Measurements from ENCODE around the gene COPA.

Gene COPA

DNA sequence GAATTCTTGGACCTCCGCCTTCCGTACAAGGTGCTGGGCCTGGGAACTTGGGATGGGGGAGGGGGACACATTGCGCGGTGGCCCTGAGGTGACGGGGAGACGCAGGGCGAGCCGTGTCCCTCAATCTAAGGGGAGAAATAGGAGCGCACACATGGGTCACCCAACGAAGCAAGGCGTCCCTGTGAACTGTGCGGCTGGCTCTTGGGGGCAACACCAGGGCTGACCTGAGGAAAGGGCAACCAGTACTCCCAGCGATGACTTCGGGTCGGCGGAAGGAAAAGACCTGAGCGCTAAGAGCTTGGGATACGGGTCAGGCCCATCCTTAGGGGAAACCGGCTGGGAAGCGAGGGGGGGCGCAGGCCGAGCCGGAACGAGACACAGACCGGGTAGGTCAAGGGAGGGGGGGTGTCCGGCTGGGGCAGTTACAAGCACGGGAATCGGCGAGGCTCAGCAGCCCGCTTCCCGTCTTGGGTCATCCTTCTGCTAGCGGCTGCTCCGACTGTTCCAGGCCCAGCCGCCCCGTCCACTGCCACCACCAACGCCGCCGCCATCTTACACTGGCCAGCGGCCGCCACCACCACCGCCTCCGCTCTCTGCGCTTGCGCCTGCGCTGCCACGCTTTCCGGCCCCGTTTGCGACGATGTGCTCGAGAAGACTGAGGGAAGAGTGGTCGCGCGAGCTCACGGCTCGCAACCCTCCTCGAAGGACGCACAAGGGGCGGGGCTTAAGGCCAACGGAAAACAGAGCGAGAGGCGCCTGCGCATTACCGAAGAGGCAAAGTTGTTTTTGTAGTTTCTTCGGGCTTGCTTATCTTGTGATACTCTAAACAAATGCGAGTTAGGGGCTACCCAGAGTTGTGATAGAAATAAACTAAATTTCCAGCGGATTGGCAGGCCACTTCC lies 80.9 kb downstream of the COPA start, which contains the start of gene DCAF8:
Gene DCAF8, minus strand, starts transcription at position 657 of the 902 bp plus-strand sequence. CDS start 18,541 bp downstream, outside the sequence.
- peak; percentile 98 for DNase-seq

DNA sequence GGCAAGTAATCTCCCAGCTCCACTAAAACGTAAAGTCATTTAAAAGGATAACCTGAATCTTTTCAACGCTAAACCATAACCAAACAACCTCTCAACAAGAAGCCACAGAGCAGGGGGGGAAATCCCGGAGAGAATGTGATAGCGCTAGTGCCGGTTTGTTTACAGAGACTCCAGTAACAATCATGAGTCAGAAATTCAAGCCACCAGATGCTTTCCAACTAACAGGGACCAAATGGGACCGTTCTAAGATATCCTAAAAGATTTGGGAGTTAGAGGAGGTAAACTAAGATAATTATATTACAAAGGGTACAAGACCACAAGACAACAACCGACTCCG lies 81.5 kb downstream of the COPA start:
- DNase-seq = peak; percentile 59

DNA sequence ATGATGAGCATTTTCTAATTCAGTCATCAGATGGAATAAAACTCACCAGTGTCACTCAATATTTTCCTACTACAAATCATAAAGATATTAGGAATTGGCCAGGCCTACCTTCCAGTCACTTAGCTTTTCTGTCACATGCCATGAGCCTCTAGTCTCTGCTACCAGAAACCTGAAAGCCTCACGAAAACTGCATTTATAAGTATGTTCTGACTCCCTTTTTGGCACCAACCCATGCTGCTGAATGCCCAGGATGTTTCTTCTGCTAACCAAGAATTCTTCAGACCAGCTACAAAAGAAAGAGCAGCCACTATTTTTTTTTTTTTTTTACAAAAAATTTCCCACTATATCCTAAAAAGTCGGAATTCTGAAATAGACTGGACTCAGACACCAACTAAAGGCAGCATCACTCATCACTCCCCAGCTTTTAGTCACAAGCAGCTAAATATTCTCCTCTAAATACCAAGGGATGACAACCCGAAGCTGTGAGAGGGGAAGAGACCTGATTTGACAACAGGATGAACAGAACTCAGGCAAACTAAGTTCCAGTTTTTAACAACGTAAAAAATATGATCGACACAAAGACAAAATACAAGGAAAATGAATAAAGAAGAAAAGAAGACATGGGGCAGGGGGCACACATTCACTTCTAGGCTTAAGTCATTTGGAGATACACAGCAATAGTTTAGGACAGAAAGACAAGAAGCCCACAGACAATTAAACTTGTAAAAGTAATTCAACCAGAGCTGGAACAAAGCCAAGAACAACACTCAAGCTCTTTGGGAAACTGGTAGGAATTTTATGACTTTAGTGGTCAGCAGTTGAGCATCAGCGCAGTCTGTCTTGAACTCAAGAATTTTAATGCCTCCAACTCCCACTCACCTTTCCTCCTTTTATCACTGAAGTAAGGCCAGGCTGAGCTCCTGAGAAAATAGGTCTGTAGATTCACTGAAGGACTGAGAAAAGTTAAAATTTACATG lies 82.4 kb downstream of the COPA start:
- no peak for DNase-seq

DNA sequence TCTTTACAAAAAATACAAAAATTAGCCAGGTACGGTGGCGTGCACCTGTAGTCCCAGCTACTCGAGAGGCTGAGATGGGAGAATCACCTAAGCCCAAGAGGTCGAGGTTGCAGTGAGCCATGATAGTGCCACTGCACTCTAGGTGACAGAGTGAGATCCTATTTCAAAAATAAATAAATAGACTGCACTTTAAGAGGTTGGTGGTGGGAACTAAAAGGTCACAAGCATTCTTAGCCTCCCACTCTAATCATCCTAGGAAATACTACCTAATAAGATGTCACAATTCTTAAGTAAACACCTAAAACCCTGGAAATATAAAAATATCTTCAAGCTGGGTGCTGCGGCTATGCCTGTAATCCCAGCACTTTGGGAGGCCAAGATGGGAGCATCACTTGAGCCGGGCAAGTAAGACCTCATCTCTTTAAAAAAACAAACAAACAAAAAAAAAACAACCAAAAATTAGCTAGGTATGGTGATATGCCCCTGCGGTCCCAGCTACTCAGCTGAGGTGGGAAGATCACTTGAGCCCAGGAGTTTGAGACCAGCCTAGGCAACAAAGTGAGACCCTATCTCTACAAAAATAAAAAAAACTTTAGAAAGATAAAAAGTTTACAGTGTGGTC lies 84.8 kb downstream of the COPA start:
- DNase-seq = no peak

DNA sequence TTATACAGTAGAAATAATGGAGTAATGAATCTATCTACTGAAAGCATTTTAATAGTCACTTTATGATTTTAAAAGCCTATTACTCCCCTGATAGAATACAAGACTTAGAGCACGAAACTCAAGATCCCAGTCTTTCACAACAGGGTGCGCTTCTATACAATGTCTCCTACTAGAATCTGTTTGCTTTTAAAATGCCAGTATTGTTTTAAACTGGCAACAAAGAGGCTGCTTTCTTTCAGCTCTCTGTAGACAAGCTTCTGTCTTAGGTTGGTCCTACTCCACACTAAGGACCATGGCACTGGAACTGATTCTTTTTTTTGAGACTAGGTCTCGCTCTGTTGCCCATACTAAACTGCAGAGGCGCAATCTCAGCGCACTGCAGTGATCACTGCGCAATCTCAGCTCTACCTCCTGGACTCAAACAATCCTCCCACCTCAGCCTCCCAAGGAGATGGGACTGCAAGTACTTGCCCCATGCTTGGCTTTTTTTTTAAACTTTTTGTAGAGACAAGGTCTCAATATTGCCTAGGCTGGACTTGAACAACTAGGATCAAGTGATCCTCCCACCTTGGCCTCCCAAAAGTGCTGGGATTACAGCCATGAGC lies 85.5 kb downstream of the COPA start:
- DNase-seq = no peak

DNA sequence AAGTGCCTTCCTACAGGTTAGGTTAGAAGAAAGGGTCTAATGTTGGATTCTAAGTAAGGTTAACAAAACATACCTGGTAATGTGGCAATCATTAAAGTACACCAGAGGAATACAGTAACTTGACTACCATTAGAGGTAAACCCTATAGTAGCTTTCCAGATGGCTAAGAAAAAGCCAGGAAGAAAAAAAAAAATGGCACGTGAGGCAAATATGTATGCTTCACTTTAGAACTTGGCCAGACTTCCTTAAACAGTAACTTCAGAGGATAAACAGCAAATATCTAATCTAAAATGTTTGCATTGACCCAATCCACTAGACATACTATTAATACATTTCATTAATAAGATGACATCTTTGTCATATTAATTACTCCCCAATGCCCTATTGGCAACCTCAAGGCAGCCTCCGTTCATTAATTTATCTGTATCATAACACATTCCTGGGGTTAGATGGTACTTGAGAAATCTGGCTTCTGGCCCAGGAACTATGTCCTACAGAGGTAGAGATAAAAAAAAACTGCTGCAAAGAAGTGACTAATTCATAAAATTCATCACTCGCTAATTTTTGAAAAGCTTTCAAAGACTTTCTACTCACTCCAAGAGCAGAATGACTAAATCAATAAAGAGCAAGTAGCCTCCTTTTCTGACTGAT lies 86.5 kb downstream of the COPA start:
- no peak for DNase-seq

DNA sequence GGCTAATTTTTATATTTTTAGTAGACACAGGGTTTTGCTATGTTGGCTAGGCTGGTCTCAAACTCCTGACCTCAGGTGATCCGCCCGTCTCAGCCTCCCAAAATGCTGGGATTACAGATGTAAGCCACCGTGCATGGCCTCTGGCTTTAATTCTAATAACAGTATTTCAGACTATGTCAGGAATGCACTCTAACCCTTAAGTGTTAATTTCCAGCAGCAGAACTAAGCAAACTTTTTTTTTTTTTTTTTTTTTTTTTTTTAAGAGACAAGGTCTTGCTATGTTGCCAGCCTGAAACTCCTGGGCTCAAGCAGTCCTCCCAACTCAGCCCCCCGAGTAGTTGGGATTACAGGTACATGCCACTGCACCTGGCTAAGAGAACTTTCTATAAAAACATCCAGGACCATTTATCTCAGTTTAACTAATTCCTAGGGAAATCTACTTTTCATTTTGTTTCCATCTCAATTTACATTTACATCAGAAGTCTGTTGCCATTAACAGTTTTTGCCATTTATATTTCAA lies 87.2 kb downstream of the COPA start:
- no peak for DNase-seq

DNA sequence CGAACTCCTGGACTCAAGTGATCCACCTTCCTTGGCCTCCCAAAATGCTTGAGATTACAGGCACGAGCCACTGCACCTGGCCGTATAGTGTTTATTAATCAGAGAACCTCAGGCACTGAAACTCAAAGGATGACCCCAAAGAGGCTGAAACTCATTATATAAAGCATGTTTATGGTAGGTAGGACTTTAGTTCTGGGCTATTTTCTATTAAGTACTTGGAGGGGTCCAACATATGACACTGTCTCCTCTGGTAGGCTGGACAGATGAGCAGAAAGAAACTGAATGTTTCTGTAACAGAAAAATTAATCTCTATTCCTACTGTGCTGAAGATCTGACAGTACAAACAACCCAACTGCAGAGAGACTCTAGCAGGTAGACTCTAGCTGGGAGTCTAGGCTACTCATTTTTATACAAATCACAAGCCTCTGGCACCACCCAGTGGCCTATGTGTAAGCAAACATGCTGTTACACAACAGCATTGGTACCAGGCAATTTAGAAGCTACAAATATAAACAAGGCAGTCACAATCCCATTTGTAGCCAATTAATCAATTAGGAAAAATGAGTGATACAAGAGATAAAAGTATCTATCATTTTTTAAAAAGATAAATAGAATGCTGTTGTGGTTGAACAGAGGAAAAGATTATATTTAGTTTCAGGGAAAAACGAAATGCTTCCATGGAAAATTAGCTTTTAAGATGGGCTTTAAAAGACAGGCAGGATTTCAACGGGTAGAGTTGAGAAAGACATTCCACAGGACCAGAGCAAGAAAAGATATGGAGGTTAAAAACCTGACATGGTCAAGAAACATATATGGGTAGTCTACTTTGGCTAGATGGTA lies 91.1 kb downstream of the COPA start:
- DNase-seq = peak; percentile 40

DNA sequence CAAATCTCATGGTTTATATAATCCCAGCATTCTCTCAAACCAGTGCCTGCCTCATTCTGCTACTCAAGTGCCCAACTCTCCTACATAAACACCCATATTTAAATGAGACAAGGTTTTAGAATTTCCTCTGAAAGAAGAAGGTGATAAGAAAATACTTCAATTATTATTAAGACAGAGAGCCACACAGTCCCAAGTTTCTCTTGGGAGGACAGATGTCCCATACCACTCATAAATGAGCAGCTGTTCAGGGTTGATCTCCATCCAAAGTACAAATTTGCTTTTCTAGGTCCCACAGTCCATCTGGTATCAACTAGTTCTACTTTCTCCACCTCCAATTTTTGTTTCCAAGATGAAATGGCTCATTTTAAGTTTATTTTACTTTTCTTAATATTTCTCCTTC lies 92.0 kb downstream of the COPA start:
- no peak for DNase-seq

DNA sequence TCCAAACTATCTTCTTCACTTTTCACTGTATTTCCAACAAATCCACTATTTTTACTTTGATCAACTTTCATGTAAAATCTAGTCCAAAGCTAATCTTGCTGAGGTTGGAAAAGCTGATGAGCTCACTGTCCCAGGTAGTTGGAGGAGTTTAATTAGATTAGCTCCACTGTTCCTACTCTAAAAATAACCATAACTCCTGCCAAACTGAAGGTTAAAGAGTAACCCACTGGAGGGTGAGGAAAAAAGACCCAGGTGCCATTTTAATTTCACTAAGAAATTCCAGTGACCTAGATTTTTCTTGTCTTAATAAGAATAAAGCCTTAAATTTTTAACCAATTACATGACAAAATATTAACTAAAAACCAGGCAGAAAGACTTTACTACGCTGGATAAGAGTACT lies 96.0 kb downstream of the COPA start:
- no peak for DNase-seq

DNA sequence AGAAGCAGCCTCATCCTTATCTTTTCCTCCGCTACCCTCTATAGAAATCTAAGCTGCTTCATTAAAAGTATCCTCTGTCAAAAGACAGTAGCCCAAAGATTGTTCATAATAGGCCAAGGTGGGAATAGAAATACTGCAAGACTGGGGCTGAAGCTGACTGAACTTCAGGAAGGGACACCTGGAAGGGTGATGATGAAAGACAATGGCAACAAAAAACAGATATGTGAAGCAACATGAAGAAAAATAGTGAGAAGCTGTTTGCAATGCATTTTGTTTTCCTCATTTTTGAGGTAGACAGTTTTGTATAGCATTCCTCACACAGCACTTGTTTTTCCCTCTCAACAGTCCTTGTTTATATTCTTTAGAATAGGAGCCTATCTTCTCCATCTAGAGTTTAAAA lies 97.6 kb downstream of the COPA start:
- no peak for DNase-seq

DNA sequence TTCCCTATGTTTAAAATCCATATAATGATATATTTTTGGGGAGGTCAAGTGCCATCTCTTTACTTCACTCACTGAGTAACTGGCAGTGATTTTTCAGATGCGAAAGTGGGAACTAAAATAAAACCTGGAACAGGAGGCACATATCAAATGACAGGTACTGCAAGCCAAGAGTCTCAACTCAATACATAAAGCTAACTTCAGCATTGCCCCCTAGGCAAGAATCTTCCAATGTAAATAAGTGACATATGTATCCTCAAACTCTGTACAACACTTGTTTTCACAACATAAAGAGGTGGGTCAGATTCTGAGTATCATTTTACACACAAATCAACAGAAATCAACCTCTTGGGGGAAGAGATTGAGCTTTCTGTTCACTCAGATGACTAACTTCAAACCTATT lies 98.8 kb downstream of the COPA start:
- DNase-seq = no peak

DNA sequence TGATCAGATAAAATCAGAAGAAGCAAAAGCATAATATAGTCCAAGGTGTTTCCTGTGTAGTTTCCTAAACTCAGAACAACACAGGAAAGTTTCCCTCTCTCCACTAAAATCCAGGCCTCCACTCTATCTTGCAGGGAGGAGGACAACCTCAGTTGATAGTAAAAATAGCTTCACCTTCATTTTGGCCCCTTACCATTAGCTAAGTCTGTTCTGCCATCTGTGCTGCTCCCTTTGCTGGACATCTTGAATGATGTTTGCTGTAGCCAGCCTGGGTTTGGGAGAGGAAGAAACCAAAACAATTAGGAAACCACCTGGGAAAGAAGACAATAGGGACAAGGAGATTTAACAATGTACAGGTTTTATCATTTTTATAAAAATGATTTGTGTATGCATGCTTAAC lies 99.3 kb downstream of the COPA start:
- DNase-seq = no peak

DNA sequence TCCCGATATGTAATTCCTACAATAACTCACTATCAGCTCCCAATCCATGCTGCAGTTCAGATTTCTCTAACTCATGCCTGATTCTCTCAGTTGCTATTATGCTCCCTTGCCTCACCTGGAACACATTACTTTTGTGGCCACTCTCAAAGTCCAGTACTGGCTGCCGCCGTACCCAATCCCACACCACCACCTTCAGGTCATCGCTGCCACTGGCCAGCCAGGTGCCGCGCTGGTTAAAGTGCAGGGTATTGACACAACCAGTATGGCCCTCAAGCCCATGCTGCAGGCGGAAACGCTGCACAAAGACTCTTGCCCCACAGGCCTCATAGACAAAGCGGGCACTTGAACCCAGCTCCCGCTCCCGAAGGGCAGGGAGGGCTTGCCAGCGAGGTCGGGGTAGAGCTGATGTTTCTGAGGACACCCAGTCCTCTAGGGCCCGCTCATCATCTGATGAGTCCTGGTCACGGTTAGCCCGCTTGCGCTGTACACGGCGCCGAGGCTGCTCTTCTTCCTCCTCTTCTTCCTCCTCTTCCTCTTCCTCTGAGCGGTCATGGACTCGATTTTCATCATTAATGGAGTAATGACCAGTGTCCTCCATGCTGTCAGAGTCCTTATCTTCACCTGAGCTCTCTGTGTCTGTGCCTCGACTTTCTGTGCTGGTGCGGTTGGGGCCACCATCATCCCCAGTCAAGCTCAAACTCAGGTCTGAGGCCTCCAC lies 103.3 kb downstream of the COPA start:
- DNase-seq = no peak

Measured in stimulated activated CD4-positive, alpha-beta T cell treated with anti-CD3 and anti-CD28 coated beads, Interleukin-4, amount 100 ng/mL, for 1 hour (primary cell).